Hematopoietic multipotent progenitor cell treated with erythropoietin and hydrocortisone succinate and interleukin-3 and kit ligand, for 15 days (in vitro differentiated cells): Measurements from ENCODE around the gene LRRC56.
A peak's percentile ranks its signal among the peaks of the same experiment; 100 is the strongest.

ENCODE experiments used
- DNase-seq: peaks from one replicate; pipeline ENCODE4 v3.0.0-alpha.2; 2015; ENCODE audit warnings: low spot score

Gene LRRC56

GRCh38 chr11:536841-537621, at the start of gene LRRC56:
LRRC56 (plus strand) TSS chr11:537527; CDS start chr11:540685, 3,158 bp downstream.
- peak; percentile 75 for DNase-seq

GRCh38 chr11:487571-488021, 49.7 kb upstream of the LRRC56 start:
- no peak for DNase-seq

GRCh38 chr11:488062-488461, 49.3 kb upstream of the LRRC56 start:
- DNase-seq = no peak

- DNase-seq = no peak
Observed at GRCh38 chr11:488579-488978, 48.7 kb upstream of the LRRC56 start.

GRCh38 chr11:488992-489391, 48.3 kb upstream of the LRRC56 start:
- DNase-seq = no peak

GRCh38 chr11:489610-490185, 47.6 kb upstream of the LRRC56 start:
- DNase-seq = no peak

- no peak for DNase-seq
Observed at GRCh38 chr11:490186-490929, 47.0 kb upstream of the LRRC56 start.

- DNase-seq = no peak
Observed at GRCh38 chr11:490930-491260, 46.4 kb upstream of the LRRC56 start.

- no peak for DNase-seq
Observed at GRCh38 chr11:491358-491757, 46.0 kb upstream of the LRRC56 start.

GRCh38 chr11:492427-493226, 44.7 kb upstream of the LRRC56 start:
- DNase-seq = no peak

- DNase-seq = no peak
Observed at GRCh38 chr11:494761-495536, 42.4 kb upstream of the LRRC56 start.

- DNase-seq = no peak
Observed at GRCh38 chr11:495537-495931, 41.8 kb upstream of the LRRC56 start.

GRCh38 chr11:496834-497564, 40.3 kb upstream of the LRRC56 start:
- no peak for DNase-seq

GRCh38 chr11:497565-498296, 39.6 kb upstream of the LRRC56 start:
- DNase-seq = no peak

GRCh38 chr11:498297-499181, 38.8 kb upstream of the LRRC56 start:
- DNase-seq = no peak

- DNase-seq = no peak
Observed at GRCh38 chr11:499201-500076, 37.9 kb upstream of the LRRC56 start.

GRCh38 chr11:501001-501682, 36.2 kb upstream of the LRRC56 start:
- DNase-seq = no peak
